Fibroblast of villous mesenchyme (primary cell): Measurements from ENCODE around the gene ENDOD1. TPM values are rescaled to one million over a fixed set of nuclear protein-coding genes. Genes with fewer than 3 reads are reported as not detected.
A peak's percentile ranks its signal among the peaks of the same experiment; 100 is the strongest.

Source experiments
- DNase-seq: peaks from one replicate; pipeline ENCODE4 v3.0.0-alpha.2; 2010; ENCODE audit warnings: low read depth
- H3K4me3 ChIP-seq: 2 replicates; pipeline ENCODE4 v1.5.1; 2011; ENCODE audit warnings: low read depth, mild to moderate bottlenecking, low read length
- CTCF ChIP-seq: IDR thresholded peaks from 2 replicates; pipeline ENCODE4 v1.5.1; 2012; ENCODE audit warnings: low read depth, mild to moderate bottlenecking, low read length; ENCODE audit not compliant: insufficient read depth
- total RNA-seq: library from RNA; depleted of rRNA; stranded (reverse); fragments of >200 nt; gene quantifications from 2 replicates; pipeline ENCODE4 v1.2.3, GENCODE V29; 2012

Gene ENDOD1
- total RNA-seq, 1 donor, result 40.6 TPM

- no peak overlapping the region for H3K4me3 ChIP-seq
- no peak for DNase-seq
- TF ChIP-seq CTCF, result no peak
These were observed 4.4 kb upstream of the ENDOD1 start for GRCh38 chr11:95085117-95085816.

GRCh38 chr11:95086151-95086550 lies 3.5 kb upstream of the ENDOD1 start:
- DNase-seq, result no peak
- H3K4me3 ChIP-seq, result no peak overlapping the region
- TF ChIP-seq CTCF, result no peak

DNA sequence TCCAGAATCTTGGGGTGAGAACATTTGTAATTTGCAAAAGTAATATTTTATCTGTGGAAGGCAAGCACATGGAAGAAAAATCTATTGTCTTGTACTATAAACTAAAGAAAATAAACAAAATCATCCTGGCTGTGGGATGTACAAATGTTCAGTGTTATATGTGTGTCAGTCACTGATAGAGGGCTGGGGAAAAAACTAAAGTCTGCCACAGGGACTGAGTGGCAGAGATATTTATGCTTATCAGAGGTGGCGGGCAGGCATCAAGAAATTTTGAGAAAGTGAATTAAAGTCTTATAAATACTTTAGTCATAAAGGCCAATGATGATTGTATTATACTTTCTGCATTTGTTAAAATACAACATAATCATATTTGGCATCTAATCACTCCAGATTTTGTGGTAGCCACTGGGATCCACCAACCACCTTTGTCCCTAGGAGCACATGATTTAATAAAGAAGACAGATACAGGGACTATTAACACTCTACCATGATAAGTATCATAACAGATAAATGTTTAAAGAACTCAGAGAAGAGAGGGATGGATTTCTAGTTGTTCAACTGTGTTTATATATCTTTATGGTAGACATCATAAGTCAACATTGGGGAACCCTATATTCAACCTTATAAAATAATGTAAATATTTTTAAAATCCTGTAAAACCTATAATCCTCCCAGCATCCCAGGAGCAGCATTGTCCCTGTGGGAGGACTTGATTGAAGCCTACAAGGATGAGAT lies 2.6 kb upstream of the ENDOD1 start:
- H3K4me3 ChIP-seq, result no peak overlapping the region
- DNase-seq, result no peak
- TF ChIP-seq CTCF, result no peak

DNA sequence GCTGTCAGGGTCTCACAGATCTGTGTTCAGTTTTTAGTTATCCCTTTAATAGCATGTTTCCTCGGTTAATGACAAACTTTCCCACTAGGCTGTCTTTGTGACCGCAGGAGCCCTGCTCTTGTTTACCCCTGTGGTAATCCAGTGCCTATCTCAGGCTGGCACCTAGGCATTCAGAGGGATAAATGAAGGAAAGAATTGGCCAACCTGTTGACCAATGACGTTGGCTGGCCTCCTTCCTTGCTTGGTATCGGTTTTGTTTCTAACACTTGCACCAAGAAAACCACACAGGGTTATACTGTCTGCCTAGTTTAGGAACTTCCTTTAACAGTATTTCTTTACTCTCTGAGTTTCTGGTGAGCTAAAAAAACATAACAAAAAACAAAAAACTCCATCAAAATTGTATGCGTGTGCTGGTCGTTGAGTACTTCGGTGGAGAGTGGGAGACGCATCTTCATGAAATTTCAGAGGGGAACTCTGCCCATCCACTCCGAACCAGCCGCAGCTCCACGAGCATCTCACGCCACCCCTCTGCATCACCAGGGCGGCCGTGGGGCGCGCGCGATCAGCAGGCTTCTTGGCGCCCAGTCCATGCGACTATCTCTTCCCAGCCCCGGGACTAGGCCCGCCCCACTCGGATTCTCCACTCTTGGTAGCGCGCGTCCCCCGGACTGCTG lies 563 bp upstream of the ENDOD1 start:
- TF ChIP-seq CTCF, result no peak
- no peak for DNase-seq
- H3K4me3 ChIP-seq, result peak overlapping the region; percentile 69

DNA sequence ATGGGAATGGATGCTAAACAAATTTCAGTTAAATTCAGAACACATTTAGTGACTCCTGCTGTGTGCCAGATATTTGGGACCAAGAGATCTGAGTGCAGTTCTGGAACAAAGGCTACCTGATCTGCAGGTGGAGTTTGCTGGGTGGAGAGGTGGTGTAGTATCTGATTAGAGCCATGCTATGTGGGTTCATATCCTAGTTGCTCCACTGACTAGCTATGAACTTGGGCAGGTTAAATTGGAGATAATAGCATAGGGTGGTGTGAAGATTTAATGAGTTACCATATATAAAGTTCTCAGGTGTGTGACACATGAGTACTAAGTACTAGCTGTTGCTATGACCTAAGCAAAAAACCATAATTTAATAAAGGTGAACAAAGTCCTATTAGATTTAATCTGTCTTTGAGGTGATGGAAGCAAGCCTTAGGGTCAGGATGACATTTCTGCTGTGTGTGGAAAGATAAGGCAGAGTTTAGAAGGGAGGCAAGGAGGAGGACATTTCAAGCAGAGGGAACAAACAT lies 2.1 kb downstream of the ENDOD1 start:
- H3K4me3 ChIP-seq, result no peak overlapping the region
- DNase-seq, result no peak
- TF ChIP-seq CTCF, result no peak

- DNase-seq, result peak; percentile 80
- H3K4me3 ChIP-seq, result no peak overlapping the region
- TF ChIP-seq CTCF, result peak; percentile 69
These were observed 3.1 kb downstream of the ENDOD1 start for GRCh38 chr11:95092549-95093324.
